ENCODE results near the gene PAX5.

Gene PAX5

GRCh38 chr9:36913393-36914211 lies 120.5 kb downstream of the PAX5 start:
- CTCF ChIA-PET = no interaction called here
- TF ChIP-seq ARNT (IDR thresholded peaks at IDR 0.05) (no peak), HDGF (IDR thresholded peaks at IDR 0.05; ENCODE audit: borderline replicate concordance) (no peak), FOXM1 (IDR thresholded peaks at IDR 0.05; ENCODE audit: borderline replicate concordance) (no peak), TARDBP (IDR thresholded peaks at IDR 0.05) (no peak), SUZ12 (IDR thresholded peaks at IDR 0.05) (no peak), PKNOX1 (IDR thresholded peaks at IDR 0.05) (no peak), L3MBTL2 (conservative IDR thresholded peaks at IDR 0.05) (no peak), FOXK2 (IDR thresholded peaks at IDR 0.05) (no peak), FOXA1 (IDR thresholded peaks at IDR 0.05) (no peak), ELF4 (IDR thresholded peaks at IDR 0.05) (no peak), BHLHE40 (IDR thresholded peaks at IDR 0.05; ENCODE audit: borderline replicate concordance) (no peak), ZNF384 (IDR thresholded peaks at IDR 0.05) (no peak), CTBP1 (IDR thresholded peaks at IDR 0.05; ENCODE audit: borderline replicate concordance) (no peak), LEF1 (IDR thresholded peaks at IDR 0.05; ENCODE audit: borderline replicate concordance) (no peak), NFRKB (IDR thresholded peaks at IDR 0.05) (no peak), SP1 (IDR thresholded peaks at IDR 0.05) (no peak)
- no peak for DNase-seq (ENCODE audit: extremely low spot score)
- POLR2A ChIA-PET = no interaction called here

- CTCF ChIA-PET = interaction anchor here (1.3 kb wide), 1 partner anchor 40 kb away, joined by 3 read pairs; no protein-coding TSS in a partner anchor
- no peak for TF ChIP-seq NFRKB (IDR thresholded peaks at IDR 0.05)
- TF ChIP-seq ARNT (IDR thresholded peaks at IDR 0.05) = no peak
- no peak for TF ChIP-seq TARDBP (IDR thresholded peaks at IDR 0.05)
- TF ChIP-seq HDGF (IDR thresholded peaks at IDR 0.05; ENCODE audit: borderline replicate concordance) = no peak
- no peak for TF ChIP-seq PKNOX1 (IDR thresholded peaks at IDR 0.05)
- TF ChIP-seq ELF4 (IDR thresholded peaks at IDR 0.05) = no peak
- TF ChIP-seq CTBP1 (IDR thresholded peaks at IDR 0.05; ENCODE audit: borderline replicate concordance) = no peak
- no peak for TF ChIP-seq L3MBTL2 (conservative IDR thresholded peaks at IDR 0.05)
- no peak for TF ChIP-seq LEF1 (IDR thresholded peaks at IDR 0.05; ENCODE audit: borderline replicate concordance)
- no peak for TF ChIP-seq FOXM1 (IDR thresholded peaks at IDR 0.05; ENCODE audit: borderline replicate concordance)
- no peak for TF ChIP-seq SP1 (IDR thresholded peaks at IDR 0.05)
- no peak for TF ChIP-seq FOXA1 (IDR thresholded peaks at IDR 0.05)
- no peak for TF ChIP-seq BHLHE40 (IDR thresholded peaks at IDR 0.05; ENCODE audit: borderline replicate concordance)
- no peak for TF ChIP-seq ZNF384 (IDR thresholded peaks at IDR 0.05)
- no peak for TF ChIP-seq SUZ12 (IDR thresholded peaks at IDR 0.05)
- TF ChIP-seq FOXK2 (IDR thresholded peaks at IDR 0.05) = no peak
- DNase-seq (ENCODE audit: extremely low spot score) = no peak
- POLR2A ChIA-PET = interaction anchor here (1.1 kb wide), 1 partner anchor 30 kb away, joined by 3 read pairs; no protein-coding TSS in a partner anchor
These were observed 121.4 kb downstream of the PAX5 start for GRCh38 chr9:36912620-36913019.

DNA sequence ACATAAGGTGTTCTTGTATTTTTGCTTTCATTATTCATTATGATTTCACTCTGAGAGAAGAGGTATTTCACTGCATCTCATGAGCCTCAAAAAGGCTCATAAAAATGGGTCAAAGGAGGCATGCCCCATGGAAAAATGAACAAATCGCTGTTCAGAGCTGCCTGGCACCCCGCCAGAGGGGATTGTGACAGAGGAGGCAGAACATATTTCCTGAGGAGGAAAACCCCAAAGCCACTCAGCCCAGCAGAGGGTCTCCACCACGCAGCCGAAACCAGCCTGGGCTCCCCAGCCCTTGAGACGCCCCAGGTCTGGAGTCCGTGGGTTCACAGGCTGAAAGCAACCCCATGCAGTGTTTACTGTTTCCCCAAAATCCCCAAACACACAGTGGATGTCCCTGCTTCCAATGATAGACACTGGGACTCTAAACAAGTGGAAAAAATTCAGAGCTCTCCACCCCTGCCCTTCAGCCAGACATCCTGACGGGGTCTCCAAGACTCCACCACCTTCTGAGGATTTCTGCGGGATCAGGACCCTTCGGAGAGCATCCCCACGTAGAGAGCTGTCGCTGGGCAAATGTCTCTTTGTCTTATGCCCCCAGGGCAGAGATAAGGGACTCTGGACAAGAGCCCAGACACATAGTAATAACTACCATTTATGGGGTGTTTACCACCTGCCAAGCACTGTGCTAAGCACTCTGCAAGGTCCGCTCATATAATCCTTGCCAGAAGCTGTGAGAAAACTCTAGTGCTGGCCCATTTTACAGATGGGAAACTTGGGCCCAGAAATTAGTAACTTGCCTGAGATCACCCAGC lies 122.3 kb downstream of the PAX5 start:
- ChIA-PET POLR2A (interaction anchor here (1.1 kb wide), 1 partner anchor 30 kb away, joined by 3 read pairs; no protein-coding TSS in a partner anchor), CTCF (interaction anchor here (1.3 kb wide), 1 partner anchor 39 kb away, joined by 3 read pairs; no protein-coding TSS in a partner anchor)
- no peak for TF ChIP-seq CTBP1 (IDR thresholded peaks at IDR 0.05; ENCODE audit: borderline replicate concordance)
- no peak for TF ChIP-seq PKNOX1 (IDR thresholded peaks at IDR 0.05)
- TF ChIP-seq BHLHE40 (IDR thresholded peaks at IDR 0.05; ENCODE audit: borderline replicate concordance) = no peak
- no peak for TF ChIP-seq FOXA1 (IDR thresholded peaks at IDR 0.05)
- no peak for TF ChIP-seq L3MBTL2 (conservative IDR thresholded peaks at IDR 0.05)
- no peak for DNase-seq (ENCODE audit: extremely low spot score)

GRCh38 chr9:36911037-36911436 lies 123.0 kb downstream of the PAX5 start:
- ChIA-PET POLR2A (no interaction called here), CTCF (no interaction called here)
- DNase-seq (ENCODE audit: extremely low spot score) = no peak
- no peak for TF ChIP-seq PKNOX1 (IDR thresholded peaks at IDR 0.05)

DNA sequence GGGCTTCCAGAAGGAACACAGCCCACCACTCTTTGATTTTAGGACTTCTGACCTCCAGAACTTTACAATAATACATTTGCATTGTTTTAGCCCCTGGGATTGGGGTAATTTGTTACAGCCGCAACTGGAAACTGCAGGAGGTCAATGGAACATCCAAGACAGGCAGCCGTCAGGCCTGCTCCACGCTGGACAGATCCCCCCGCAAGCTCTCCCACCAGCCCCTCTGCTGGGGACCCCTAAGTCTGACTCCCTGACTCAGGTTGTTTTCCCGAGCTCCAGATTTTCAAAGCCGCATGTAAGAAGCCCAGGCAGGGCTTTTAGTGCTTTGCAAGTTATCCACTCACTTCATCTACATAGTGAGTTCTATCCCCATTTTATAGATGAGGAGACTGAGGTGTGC lies 127.6 kb downstream of the PAX5 start:
- DNase-seq (ENCODE audit: extremely low spot score) = no peak
- no peak for TF ChIP-seq ARNT (IDR thresholded peaks at IDR 0.05)
- TF ChIP-seq TARDBP (IDR thresholded peaks at IDR 0.05) = no peak
- no peak for TF ChIP-seq NFRKB (IDR thresholded peaks at IDR 0.05)
- no peak for TF ChIP-seq CTBP1 (IDR thresholded peaks at IDR 0.05; ENCODE audit: borderline replicate concordance)
- TF ChIP-seq ELF4 (IDR thresholded peaks at IDR 0.05) = no peak
- no peak for TF ChIP-seq HDGF (IDR thresholded peaks at IDR 0.05; ENCODE audit: borderline replicate concordance)
- TF ChIP-seq FOXA1 (IDR thresholded peaks at IDR 0.05) = no peak
- TF ChIP-seq SUZ12 (IDR thresholded peaks at IDR 0.05) = no peak
- no peak for TF ChIP-seq SP1 (IDR thresholded peaks at IDR 0.05)
- TF ChIP-seq FOXM1 (IDR thresholded peaks at IDR 0.05; ENCODE audit: borderline replicate concordance) = no peak
- ChIA-PET POLR2A (no interaction called here), CTCF (no interaction called here)
